ENCODE data around the gene FAM50B.

FAM50B gene

DNA sequence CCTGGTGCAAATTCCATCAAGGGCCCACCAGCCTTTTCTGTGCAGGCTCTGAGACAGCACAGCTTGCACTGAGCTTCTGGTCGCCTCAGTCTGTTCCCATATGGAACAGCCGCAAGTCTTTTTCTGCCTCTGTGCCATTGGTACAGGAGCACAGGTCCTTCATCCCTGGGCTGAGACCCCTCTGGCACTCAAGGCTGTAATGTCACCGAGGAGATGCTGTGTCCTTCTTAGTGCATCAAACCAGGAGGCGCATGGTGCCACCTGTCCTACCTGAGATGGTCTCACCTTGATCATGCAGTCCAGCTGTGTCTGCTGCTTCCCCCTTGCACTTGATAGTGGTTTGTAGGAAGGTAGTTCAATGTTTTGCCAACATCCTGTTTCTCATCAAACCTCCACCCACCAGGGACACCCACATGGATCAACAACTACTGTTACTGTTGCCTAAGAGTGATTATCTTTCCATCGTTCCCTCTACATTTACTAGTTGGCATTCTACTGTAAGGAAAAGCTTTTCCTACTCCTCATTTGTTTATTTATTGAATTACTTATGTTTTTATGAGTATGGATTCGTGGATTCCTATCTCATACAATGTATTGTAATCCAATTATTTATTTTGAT is 29.0 kb downstream of the FAM50B start:
- Histone ChIP-seq H3K4me1 (ENCODE audit: control insufficient read depth, insufficient read depth, low read length) (peaks cover 57% of the 10 kb centered on the region), H3K4me3 (ENCODE audit: low read length) (no peak overlapping the region), H3K9me3 (ENCODE audit: control insufficient read depth, low read length) (no peaks in the 10 kb centered on the region), H3K9ac (ENCODE audit: low read length) (no peak overlapping the region), H3K27me3 (replicated peaks; ENCODE audit: control insufficient read depth, insufficient read depth, low read length) (no peaks in the 10 kb centered on the region), H3K36me3 (ENCODE audit: control insufficient read depth, insufficient read depth, low read length, severe bottlenecking) (no peaks in the 10 kb centered on the region)
- DNase-seq (ENCODE audit: low read depth): no peak

- peaks cover 61% of the 10 kb centered on the region for H3K4me1 ChIP-seq (ENCODE audit: control insufficient read depth, insufficient read depth, low read length)
- no peaks in the 10 kb centered on the region for H3K27me3 ChIP-seq (replicated peaks; ENCODE audit: control insufficient read depth, insufficient read depth, low read length)
- H3K36me3 ChIP-seq (ENCODE audit: control insufficient read depth, insufficient read depth, low read length, severe bottlenecking): no peaks in the 10 kb centered on the region
- no peaks in the 10 kb centered on the region for H3K9me3 ChIP-seq (ENCODE audit: control insufficient read depth, low read length)
- DNase-seq (ENCODE audit: low read depth): no peak
- no peak overlapping the region for H3K9ac ChIP-seq (ENCODE audit: low read length)
- H3K4me3 ChIP-seq (ENCODE audit: low read length): no peak overlapping the region
Measured at GRCh38 chr6:3879194-3879952, 30.2 kb downstream of the FAM50B start.

GRCh38 chr6:3881711-3882421 is 32.7 kb downstream of the FAM50B start:
- Histone ChIP-seq H3K27me3 (replicated peaks; ENCODE audit: control insufficient read depth, insufficient read depth, low read length) (no peaks in the 10 kb centered on the region), H3K9ac (ENCODE audit: low read length) (peak overlapping the region; percentile 76), H3K36me3 (ENCODE audit: control insufficient read depth, insufficient read depth, low read length, severe bottlenecking) (no peaks in the 10 kb centered on the region), H3K9me3 (ENCODE audit: control insufficient read depth, low read length) (no peaks in the 10 kb centered on the region), H3K4me3 (ENCODE audit: low read length) (no peak overlapping the region), H3K4me1 (ENCODE audit: control insufficient read depth, insufficient read depth, low read length) (peaks cover 44% of the 10 kb centered on the region)
- DNase-seq (ENCODE audit: low read depth): no peak

- Histone ChIP-seq H3K9ac (ENCODE audit: low read length) (peak overlapping the region; percentile 76), H3K36me3 (ENCODE audit: control insufficient read depth, insufficient read depth, low read length, severe bottlenecking) (no peaks in the 10 kb centered on the region), H3K4me1 (ENCODE audit: control insufficient read depth, insufficient read depth, low read length) (peaks cover 45% of the 10 kb centered on the region), H3K27me3 (replicated peaks; ENCODE audit: control insufficient read depth, insufficient read depth, low read length) (no peaks in the 10 kb centered on the region), H3K9me3 (ENCODE audit: control insufficient read depth, low read length) (no peaks in the 10 kb centered on the region), H3K4me3 (ENCODE audit: low read length) (peak overlapping the region; percentile 2)
- no peak for DNase-seq (ENCODE audit: low read depth)
Measured at GRCh38 chr6:3882431-3882830, 33.3 kb downstream of the FAM50B start.

DNA sequence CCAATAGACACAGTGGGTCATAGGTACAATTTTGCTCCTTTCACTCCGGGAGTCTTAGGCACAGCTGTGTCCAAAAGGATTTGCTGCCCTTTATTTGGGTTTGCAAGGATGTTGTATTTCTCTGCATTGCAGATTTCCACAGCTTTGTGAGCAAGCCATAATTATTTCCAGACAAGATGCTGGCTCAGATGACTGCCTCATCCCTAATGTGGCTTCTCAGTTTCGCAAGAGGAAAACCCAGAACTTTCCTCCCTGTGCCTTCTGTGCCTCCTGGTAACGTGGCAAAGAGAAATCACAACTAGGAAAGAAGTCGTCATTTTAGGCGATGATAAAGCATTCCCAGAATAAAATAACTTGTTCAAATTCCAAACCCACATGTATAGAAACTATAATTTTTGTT is 33.7 kb downstream of the FAM50B start:
- Histone ChIP-seq H3K36me3 (ENCODE audit: control insufficient read depth, insufficient read depth, low read length, severe bottlenecking) (no peaks in the 10 kb centered on the region), H3K4me3 (ENCODE audit: low read length) (peak overlapping the region; percentile 2), H3K9ac (ENCODE audit: low read length) (peak overlapping the region; percentile 76), H3K27me3 (replicated peaks; ENCODE audit: control insufficient read depth, insufficient read depth, low read length) (no peaks in the 10 kb centered on the region), H3K4me1 (ENCODE audit: control insufficient read depth, insufficient read depth, low read length) (peaks cover 50% of the 10 kb centered on the region), H3K9me3 (ENCODE audit: control insufficient read depth, low read length) (no peaks in the 10 kb centered on the region)
- peak; percentile 96 for DNase-seq (ENCODE audit: low read depth)

- H3K9me3 ChIP-seq (ENCODE audit: control insufficient read depth, low read length): no peaks in the 10 kb centered on the region
- no peaks in the 10 kb centered on the region for H3K27me3 ChIP-seq (replicated peaks; ENCODE audit: control insufficient read depth, insufficient read depth, low read length)
- H3K4me3 ChIP-seq (ENCODE audit: low read length): no peak overlapping the region
- H3K4me1 ChIP-seq (ENCODE audit: control insufficient read depth, insufficient read depth, low read length): peaks cover 59% of the 10 kb centered on the region
- no peaks in the 10 kb centered on the region for H3K36me3 ChIP-seq (ENCODE audit: control insufficient read depth, insufficient read depth, low read length, severe bottlenecking)
- H3K9ac ChIP-seq (ENCODE audit: low read length): peak overlapping the region; percentile 60
- DNase-seq (ENCODE audit: low read depth): peak; percentile 77
Measured at GRCh38 chr6:3884007-3884745, 35.0 kb downstream of the FAM50B start.

- Histone ChIP-seq H3K36me3 (ENCODE audit: control insufficient read depth, insufficient read depth, low read length, severe bottlenecking) (no peaks in the 10 kb centered on the region), H3K4me1 (ENCODE audit: control insufficient read depth, insufficient read depth, low read length) (peaks cover 64% of the 10 kb centered on the region), H3K4me3 (ENCODE audit: low read length) (no peak overlapping the region), H3K9ac (ENCODE audit: low read length) (no peak overlapping the region), H3K9me3 (ENCODE audit: control insufficient read depth, low read length) (no peaks in the 10 kb centered on the region), H3K27me3 (replicated peaks; ENCODE audit: control insufficient read depth, insufficient read depth, low read length) (no peaks in the 10 kb centered on the region)
- DNase-seq (ENCODE audit: low read depth): no peak
Measured at GRCh38 chr6:3885262-3886036, 36.3 kb downstream of the FAM50B start.

DNA sequence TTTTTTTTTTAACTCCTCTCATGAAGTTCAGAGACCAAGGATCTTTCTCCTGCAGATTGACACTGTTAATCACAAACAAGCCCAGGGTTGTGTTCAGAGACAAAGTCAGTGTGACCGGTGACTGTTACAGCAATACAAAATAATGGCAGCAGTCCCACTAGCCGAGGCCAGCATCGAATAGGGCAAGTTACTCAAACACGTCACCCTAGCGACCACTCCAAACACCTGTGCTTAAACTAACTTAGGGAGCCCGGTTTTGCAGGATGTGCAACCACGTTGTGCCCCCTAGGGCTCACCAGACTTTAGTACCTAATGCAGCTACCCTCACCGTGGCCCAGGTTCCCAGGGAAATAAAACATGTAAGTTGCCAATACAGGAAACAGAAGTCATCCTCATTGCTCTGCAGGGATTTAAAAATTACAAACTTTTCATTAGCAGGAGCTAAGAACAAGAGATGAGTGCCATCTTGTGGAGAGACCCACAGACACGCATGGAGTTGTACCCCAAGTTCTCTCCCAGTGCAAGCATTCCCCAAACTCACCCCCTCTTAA is 38.1 kb downstream of the FAM50B start:
- peak overlapping the region; percentile 78 for H3K9ac ChIP-seq (ENCODE audit: low read length)
- H3K36me3 ChIP-seq (ENCODE audit: control insufficient read depth, insufficient read depth, low read length, severe bottlenecking): no peaks in the 10 kb centered on the region
- H3K4me1 ChIP-seq (ENCODE audit: control insufficient read depth, insufficient read depth, low read length): peaks cover 69% of the 10 kb centered on the region
- DNase-seq (ENCODE audit: low read depth): peak; percentile 69
- no peaks in the 10 kb centered on the region for H3K9me3 ChIP-seq (ENCODE audit: control insufficient read depth, low read length)
- no peaks in the 10 kb centered on the region for H3K27me3 ChIP-seq (replicated peaks; ENCODE audit: control insufficient read depth, insufficient read depth, low read length)
- peak overlapping the region; percentile 33 for H3K4me3 ChIP-seq (ENCODE audit: low read length)

GRCh38 chr6:3888153-3888957 is 39.2 kb downstream of the FAM50B start:
- no peaks in the 10 kb centered on the region for H3K9me3 ChIP-seq (ENCODE audit: control insufficient read depth, low read length)
- peak overlapping the region; percentile 49 for H3K4me3 ChIP-seq (ENCODE audit: low read length)
- peaks cover 68% of the 10 kb centered on the region for H3K4me1 ChIP-seq (ENCODE audit: control insufficient read depth, insufficient read depth, low read length)
- H3K9ac ChIP-seq (ENCODE audit: low read length): peak overlapping the region; percentile 78
- peak; percentile 59 for DNase-seq (ENCODE audit: low read depth)
- no peaks in the 10 kb centered on the region for H3K27me3 ChIP-seq (replicated peaks; ENCODE audit: control insufficient read depth, insufficient read depth, low read length)
- no peaks in the 10 kb centered on the region for H3K36me3 ChIP-seq (ENCODE audit: control insufficient read depth, insufficient read depth, low read length, severe bottlenecking)

DNA sequence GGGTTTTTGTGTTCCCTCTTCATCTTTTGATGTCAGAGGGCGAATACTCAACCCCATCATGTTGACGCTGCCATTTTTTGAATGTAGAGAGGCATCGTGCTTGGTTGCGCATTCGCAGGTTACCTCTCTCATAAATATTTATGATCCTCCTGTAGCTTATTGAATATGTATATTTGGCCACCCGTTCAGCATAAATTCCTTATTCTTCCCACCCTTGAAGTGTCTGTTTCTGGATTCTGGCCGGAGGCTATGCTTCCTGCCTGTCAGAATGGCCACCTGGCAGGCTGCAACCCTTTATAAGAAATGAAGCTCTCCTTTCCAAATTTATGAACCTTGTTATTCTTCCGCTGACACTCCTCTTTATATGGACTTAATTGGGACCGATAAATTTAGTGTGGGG is 40.9 kb downstream of the FAM50B start:
- H3K9ac ChIP-seq (ENCODE audit: low read length): no peak overlapping the region
- peaks cover 55% of the 10 kb centered on the region for H3K4me1 ChIP-seq (ENCODE audit: control insufficient read depth, insufficient read depth, low read length)
- no peaks in the 10 kb centered on the region for H3K9me3 ChIP-seq (ENCODE audit: control insufficient read depth, low read length)
- no peak overlapping the region for H3K4me3 ChIP-seq (ENCODE audit: low read length)
- no peaks in the 10 kb centered on the region for H3K27me3 ChIP-seq (replicated peaks; ENCODE audit: control insufficient read depth, insufficient read depth, low read length)
- no peaks in the 10 kb centered on the region for H3K36me3 ChIP-seq (ENCODE audit: control insufficient read depth, insufficient read depth, low read length, severe bottlenecking)
- DNase-seq (ENCODE audit: low read depth): no peak

Data from adipocyte (in vitro differentiated cells).